Mesenchymal stem cell (in vitro differentiated cells and primary cell): ENCODE results near the gene ACAA1.

Source experiments
- DNase-seq: peaks from one replicate; pipeline ENCODE4 v3.0.0-alpha.2; 2013
- H2AFZ ChIP-seq: one replicate; pipeline ENCODE4 v1.6.1; 2013; ENCODE audit warnings: low read depth, mild to moderate bottlenecking, control low read depth, inconsistent platforms, low read length, moderate library complexity
- H2AK5ac ChIP-seq: 2 replicates; pipeline ENCODE4 v1.6.1; 2013; ENCODE audit warnings: low read length, moderate library complexity, mild to moderate bottlenecking, inconsistent platforms; ENCODE audit not compliant: severe bottlenecking
- H2BK120ac ChIP-seq: one replicate; pipeline ENCODE4 v1.6.1; 2013; ENCODE audit warnings: low read depth, mild to moderate bottlenecking, inconsistent platforms, low read length, moderate library complexity
- H2BK12ac ChIP-seq, 2 experiments: one replicate each; pipeline ENCODE4 v1.6.1; 2013; ENCODE audit warnings: inconsistent platforms in 2 of 2, low read length in 2 of 2, mild to moderate bottlenecking in 2 of 2, moderate library complexity in 2 of 2, control low read depth in 1 of 2
- H2BK15ac ChIP-seq: one replicate; pipeline ENCODE4 v1.6.1; 2013; ENCODE audit warnings: mild to moderate bottlenecking, low read depth, inconsistent platforms; ENCODE audit not compliant: poor library complexity, severe bottlenecking
- H2BK5ac ChIP-seq: 2 replicates; pipeline ENCODE4 v1.6.1; 2013; ENCODE audit warnings: low read depth, mild to moderate bottlenecking, low read length, control low read depth, inconsistent platforms; ENCODE audit not compliant: poor library complexity, severe bottlenecking
- H3K14ac ChIP-seq, 2 experiments: one replicate each; pipeline ENCODE4 v1.6.1; 2013; ENCODE audit warnings: inconsistent platforms in 2 of 2, low read length in 2 of 2, control low read depth in 1 of 2, mild to moderate bottlenecking in 1 of 2, moderate library complexity in 1 of 2
- H3K18ac ChIP-seq, 2 experiments: one replicate each; pipeline ENCODE4 v1.6.1; 2013; ENCODE audit warnings: inconsistent platforms in 2 of 2, low read length in 2 of 2, control low read depth in 1 of 2, low read depth in 1 of 2, mild to moderate bottlenecking in 1 of 2
- H3K23ac ChIP-seq, 2 experiments: one replicate each; pipeline ENCODE4 v1.6.1; 2013; ENCODE audit warnings: inconsistent platforms in 2 of 2, low read length in 2 of 2, mild to moderate bottlenecking in 2 of 2, moderate library complexity in 2 of 2, control low read depth in 1 of 2
- H3K27ac ChIP-seq: 2 replicates; pipeline ENCODE4 v1.5.1; 2013; ENCODE audit warnings: mild to moderate bottlenecking, moderate library complexity, low read length, control low read depth, inconsistent platforms; ENCODE audit not compliant: poor library complexity, severe bottlenecking
- H3K27me3 ChIP-seq, 2 experiments: 2 replicates each; pipeline versions ENCODE4 v1.6.1 to v1.7.0; 2013; ENCODE audit warnings: low read length in 2 of 2, mild to moderate bottlenecking in 2 of 2, moderate library complexity in 2 of 2, control low read depth in 1 of 2, inconsistent platforms in 1 of 2; ENCODE audit not compliant: control insufficient read depth in 1 of 2, insufficient read depth in 1 of 2
- H3K36me3 ChIP-seq, 2 experiments: 2 replicates each; pipeline versions ENCODE4 v1.6.1 to v1.7.0; 2013; ENCODE audit warnings: low read length in 2 of 2, control low read depth in 1 of 2, inconsistent platforms in 1 of 2, low read depth in 1 of 2, mild to moderate bottlenecking in 1 of 2; ENCODE audit not compliant: insufficient read depth in 2 of 2, control insufficient read depth in 1 of 2
- H3K4ac ChIP-seq, 2 experiments: one replicate each; pipeline ENCODE4 v1.6.1; 2013; ENCODE audit warnings: inconsistent platforms in 2 of 2, low read length in 2 of 2, mild to moderate bottlenecking in 2 of 2, moderate library complexity in 2 of 2, control low read depth in 1 of 2, low read depth in 1 of 2
- H3K4me1 ChIP-seq: 2 replicates; pipeline ENCODE4 v1.6.1; 2013; ENCODE audit warnings: low read depth, low read length, control low read depth; ENCODE audit not compliant: control insufficient read depth, insufficient read depth
- H3K4me2 ChIP-seq: 2 replicates; pipeline ENCODE4 v1.6.1; 2013; ENCODE audit warnings: low read length, mild to moderate bottlenecking, inconsistent platforms; ENCODE audit not compliant: poor library complexity, severe bottlenecking
- H3K4me3 ChIP-seq, 2 experiments: 2 replicates each; pipeline versions ENCODE4 v1.5.1 to v1.7.0; 2013; ENCODE audit warnings: low read length in 2 of 2, mild to moderate bottlenecking in 2 of 2, control low read depth in 1 of 2, low read depth in 1 of 2; ENCODE audit not compliant: insufficient read depth in 1 of 2
- H3K79me1 ChIP-seq: replicated peaks from 2 replicates; pipeline ENCODE4 v1.6.1; 2013; ENCODE audit warnings: mild to moderate bottlenecking, control low read depth, low read length, inconsistent platforms; ENCODE audit not compliant: poor library complexity, severe bottlenecking
- H3K9ac ChIP-seq: 2 replicates; pipeline ENCODE4 v1.7.0; 2013; ENCODE audit warnings: mild to moderate bottlenecking, low read length, moderate library complexity
- H3K9me3 ChIP-seq: 2 replicates; pipeline ENCODE4 v1.7.0; 2013; ENCODE audit warnings: mild to moderate bottlenecking, low read length; ENCODE audit not compliant: control insufficient read depth
- H4K8ac ChIP-seq: one replicate; pipeline ENCODE4 v1.6.1; 2013; ENCODE audit warnings: inconsistent platforms, mild to moderate bottlenecking, low read length, moderate library complexity
- H4K91ac ChIP-seq: one replicate; pipeline ENCODE4 v1.6.1; 2013; ENCODE audit warnings: mild to moderate bottlenecking, low read length, inconsistent platforms
- WGBS: methylation state at CpG from one replicate; pipeline ENCODE4 v1.1.7; 2013; ENCODE audit warnings: mixed read lengths; 5-methylcytosine and 5-hydroxymethylcytosine counted together

Gene ACAA1

DNA sequence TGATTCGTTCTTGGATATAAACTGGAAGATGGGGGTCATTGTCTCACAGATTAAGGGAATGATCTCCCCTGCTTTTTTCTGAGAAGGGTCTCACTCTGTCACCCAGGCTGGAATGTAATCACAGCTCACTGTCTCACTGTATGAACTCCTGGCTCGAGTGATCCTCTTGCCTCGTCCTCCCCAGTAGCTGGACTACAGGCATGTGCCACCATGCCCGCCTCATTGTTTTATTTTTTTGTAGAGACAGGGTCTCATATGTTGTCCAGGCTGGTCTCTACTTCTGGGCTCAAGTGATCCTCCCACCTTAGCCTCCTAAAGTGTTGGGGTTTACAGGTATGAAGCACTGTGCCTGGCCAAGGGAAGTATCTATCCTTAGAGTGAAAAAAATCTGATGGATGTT lies 33.8 kb upstream of the ACAA1 start:
- no peaks in the 10 kb centered on the region for H3K27me3 ChIP-seq

DNA sequence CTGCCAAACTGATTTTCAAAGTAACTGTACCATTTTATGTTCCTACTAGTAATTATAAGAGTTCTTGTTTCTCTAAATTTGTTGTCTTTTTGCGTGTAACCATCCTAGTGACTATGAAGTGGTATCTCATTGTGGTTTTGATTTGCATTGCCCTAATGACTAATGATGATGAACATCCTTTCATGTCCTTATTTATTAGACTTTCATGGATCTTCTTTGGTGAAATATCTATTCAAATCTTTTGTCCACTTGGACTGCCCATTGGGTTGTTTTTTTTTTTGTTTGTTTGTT lies 32.0 kb upstream of the ACAA1 start:
- Histone ChIP-seq H3K79me1 (peaks cover 3% of the 10 kb centered on the region), H3K4me3 (peak overlapping the region in 1 of 2 experiments; percentile 14), H4K91ac (no peak overlapping the region)

More for the DNA sequence above, 33.8 kb upstream of the ACAA1 start:
- Histone ChIP-seq H3K36me3 (no peaks in the 10 kb centered on the region), H3K9ac (no peak overlapping the region), H3K18ac (no peak overlapping the region), H3K23ac (no peak overlapping the region), H3K9me3 (no peaks in the 10 kb centered on the region), H3K79me1 (no peaks in the 10 kb centered on the region), H2AFZ (no peak overlapping the region), H2BK120ac (no peak overlapping the region), H2AK5ac (no peak overlapping the region), H3K4me1 (peaks cover 9% of the 10 kb centered on the region), H3K4me2 (no peak overlapping the region), H3K4ac (no peak overlapping the region), H2BK15ac (no peak overlapping the region), H2BK12ac (no peak overlapping the region), H2BK5ac (no peak overlapping the region), H3K27ac (no peak overlapping the region), H3K14ac (peak overlapping the region in 1 of 2 experiments; percentile 46), H3K4me3 (no peak overlapping the region), H4K91ac (no peak overlapping the region), H4K8ac (no peak overlapping the region)
- WGBS = 88% methylated on average over 4 of the region's 4 CpGs
- DNase-seq = no peak

DNA sequence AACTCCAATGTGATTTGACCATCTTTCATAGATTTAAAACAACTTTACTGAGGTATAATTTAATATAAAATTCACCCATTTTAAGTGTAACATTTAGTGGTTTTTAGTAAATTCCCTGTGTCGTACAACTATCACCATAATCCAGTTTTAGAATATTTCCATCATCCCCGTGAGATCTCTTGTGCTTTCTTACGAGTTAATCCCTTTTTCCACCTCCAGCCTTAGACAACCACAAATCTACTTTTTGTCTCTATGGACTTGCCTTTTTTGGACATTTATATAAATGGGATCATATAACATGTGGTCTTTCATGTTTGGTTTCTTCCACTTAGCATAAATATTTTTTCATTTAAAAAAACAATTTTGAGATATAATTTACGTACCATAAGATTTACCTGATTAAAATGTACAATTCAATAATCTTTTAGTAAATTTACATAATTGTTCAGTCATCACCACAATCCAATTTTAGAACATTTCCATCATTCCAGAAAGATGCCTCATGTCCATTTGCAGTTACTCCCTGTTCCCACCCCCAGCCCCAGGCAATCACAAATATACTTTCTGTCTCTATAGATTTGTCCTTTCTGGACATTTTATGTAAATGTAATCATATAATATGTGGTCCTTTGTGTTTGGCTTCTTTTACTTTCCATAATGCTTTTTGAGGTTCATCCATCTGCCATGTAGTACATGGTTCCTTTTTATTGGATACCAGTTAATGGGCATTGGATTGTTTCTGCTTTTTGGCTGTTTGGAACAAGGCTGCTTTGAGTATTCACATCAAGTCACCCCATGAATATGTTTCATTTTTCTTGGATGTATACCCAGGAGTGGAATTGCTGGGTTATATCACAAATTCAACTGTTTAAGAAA lies 31.5 kb upstream of the ACAA1 start:
- H2BK120ac ChIP-seq = no peak overlapping the region
- H3K23ac ChIP-seq = no peak overlapping the region
- peaks cover 3% of the 10 kb centered on the region for H3K79me1 ChIP-seq
- no peak overlapping the region for H4K91ac ChIP-seq
- H2AK5ac ChIP-seq = no peak overlapping the region
- H3K4me2 ChIP-seq = no peak overlapping the region
- no peak overlapping the region for H3K4ac ChIP-seq
- H2AFZ ChIP-seq = no peak overlapping the region
- peak overlapping the region in 1 of 2 experiments; percentile 14 for H3K4me3 ChIP-seq
- H3K9me3 ChIP-seq = no peaks in the 10 kb centered on the region
- H3K36me3 ChIP-seq = no peaks in the 10 kb centered on the region
- peaks cover 10% of the 10 kb centered on the region for H3K4me1 ChIP-seq
- H4K8ac ChIP-seq = no peak overlapping the region
- peak overlapping the region; percentile 82 for H3K9ac ChIP-seq
- H2BK5ac ChIP-seq = no peak overlapping the region
- H3K18ac ChIP-seq = no peak overlapping the region
- DNase-seq = peak; percentile 65
- H3K27ac ChIP-seq = no peak overlapping the region
- H3K27me3 ChIP-seq = no peaks in the 10 kb centered on the region
- H3K14ac ChIP-seq = no peak overlapping the region
- no peak overlapping the region for H2BK12ac ChIP-seq
- no peak overlapping the region for H2BK15ac ChIP-seq
- 69% methylated on average over 2 of the region's 4 CpGs for WGBS

More for the DNA sequence above, 32.0 kb upstream of the ACAA1 start:
- no peak overlapping the region for H2BK12ac ChIP-seq
- no peak overlapping the region for H2BK5ac ChIP-seq
- H3K27me3 ChIP-seq = no peaks in the 10 kb centered on the region
- H3K18ac ChIP-seq = no peak overlapping the region
- no peak overlapping the region for H3K4me2 ChIP-seq
- H3K4me1 ChIP-seq = peaks cover 9% of the 10 kb centered on the region
- no peaks in the 10 kb centered on the region for H3K9me3 ChIP-seq
- H3K4ac ChIP-seq = no peak overlapping the region
- WGBS = no CpG with 5 or more reads among the region's 1 CpG
- no peak overlapping the region for H2AFZ ChIP-seq
- H3K23ac ChIP-seq = no peak overlapping the region
- peak; percentile 61 for DNase-seq
- peak overlapping the region; percentile 82 for H3K9ac ChIP-seq
- H2BK120ac ChIP-seq = no peak overlapping the region
- H4K8ac ChIP-seq = no peak overlapping the region
- H2AK5ac ChIP-seq = no peak overlapping the region
- no peak overlapping the region for H3K27ac ChIP-seq
- H3K14ac ChIP-seq = no peak overlapping the region
- H3K36me3 ChIP-seq = no peaks in the 10 kb centered on the region
- no peak overlapping the region for H2BK15ac ChIP-seq

DNA sequence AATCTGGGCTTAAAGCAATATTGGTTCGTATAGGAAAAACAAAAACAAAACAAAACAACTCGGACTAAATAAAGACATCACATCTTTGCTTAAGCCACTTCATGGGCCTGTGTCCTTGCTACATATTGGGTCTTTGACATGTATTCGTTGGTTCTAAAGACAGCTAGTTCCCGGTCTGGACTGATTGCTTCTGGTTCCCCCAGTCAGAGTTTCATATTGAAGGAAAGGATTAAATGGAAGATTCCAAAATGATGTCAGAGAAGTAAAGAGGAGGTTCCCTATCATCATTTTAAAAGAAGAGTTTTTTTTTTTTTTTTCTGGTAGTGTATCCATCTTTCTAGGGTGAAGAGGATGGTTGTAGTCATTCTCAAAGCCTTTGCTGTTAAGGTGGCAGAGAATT lies 30.7 kb upstream of the ACAA1 start:
- H3K4me1 ChIP-seq = peaks cover 8% of the 10 kb centered on the region
- no peak overlapping the region for H3K14ac ChIP-seq
- H3K18ac ChIP-seq = no peak overlapping the region
- H2BK12ac ChIP-seq = no peak overlapping the region
- H2BK15ac ChIP-seq = no peak overlapping the region
- peak overlapping the region; percentile 37 for H3K27ac ChIP-seq
- H3K9me3 ChIP-seq = no peaks in the 10 kb centered on the region
- H3K23ac ChIP-seq = no peak overlapping the region
- peak overlapping the region; percentile 82 for H3K9ac ChIP-seq
- H3K4me3 ChIP-seq = peak overlapping the region in 1 of 2 experiments; percentile 89
- H2BK120ac ChIP-seq = no peak overlapping the region
- H4K91ac ChIP-seq = no peak overlapping the region
- no peaks in the 10 kb centered on the region for H3K36me3 ChIP-seq
- no peak overlapping the region for H2AK5ac ChIP-seq
- H4K8ac ChIP-seq = no peak overlapping the region
- no peak overlapping the region for H3K4me2 ChIP-seq
- no peak overlapping the region for H3K4ac ChIP-seq
- no peaks in the 10 kb centered on the region for H3K27me3 ChIP-seq
- no peak overlapping the region for H2BK5ac ChIP-seq
- WGBS = 92% methylated on average over 4 of the region's 4 CpGs
- no peak overlapping the region for H2AFZ ChIP-seq
- H3K79me1 ChIP-seq = peaks cover 3% of the 10 kb centered on the region
- peak; percentile 15 for DNase-seq
